Measurements from ENCODE around the gene PCDHB5. TPM values are rescaled to one million over a fixed set of nuclear protein-coding genes. Genes with fewer than 3 reads are reported as not detected.
A peak's percentile ranks its signal among the peaks of the same experiment; 100 is the strongest.
"Not testable (repeated sequence)": the region's sequence is repeated elsewhere in the genome, so short reads cannot be mapped to it uniquely, and the experiment has no call there.

PCDHB5 gene
- total RNA-seq, 2 donors from 2014 or later = 4.8 to 11.0 TPM

DNA sequence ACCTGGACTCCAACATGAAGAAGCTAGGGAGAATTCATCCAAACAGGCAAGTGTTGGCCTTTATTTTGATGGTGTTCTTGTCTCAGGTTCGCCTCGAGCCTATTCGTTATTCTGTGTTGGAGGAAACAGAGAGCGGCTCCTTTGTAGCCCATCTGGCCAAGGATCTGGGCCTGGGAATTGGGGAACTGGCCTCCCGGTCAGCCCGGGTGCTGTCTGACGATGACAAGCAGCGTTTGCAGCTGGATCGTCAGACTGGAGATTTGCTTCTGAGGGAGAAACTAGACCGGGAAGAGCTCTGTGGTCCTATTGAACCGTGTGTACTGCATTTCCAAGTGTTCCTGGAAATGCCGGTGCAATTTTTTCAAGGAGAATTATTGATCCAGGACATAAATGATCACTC, 13.0 kb upstream of the PCDHB5 start:
- Histone ChIP-seq H3K4me3 (peak overlapping the region; percentile 51), H3K27me3 (replicated peaks; ENCODE audit: insufficient read depth) (no peaks in the 10 kb centered on the region), H3K36me3 (no peaks in the 10 kb centered on the region), H3K27ac (no peak overlapping the region), H3K4me1 (ENCODE audit: control insufficient read depth in 1 of 2, low read depth in 2 of 2) (no peaks in the 10 kb centered on the region), H3K9me3 (peaks cover 12% of the 10 kb centered on the region)
- no peak for DNase-seq (ENCODE audit: low spot score)
- TF ChIP-seq, protein P1, sequence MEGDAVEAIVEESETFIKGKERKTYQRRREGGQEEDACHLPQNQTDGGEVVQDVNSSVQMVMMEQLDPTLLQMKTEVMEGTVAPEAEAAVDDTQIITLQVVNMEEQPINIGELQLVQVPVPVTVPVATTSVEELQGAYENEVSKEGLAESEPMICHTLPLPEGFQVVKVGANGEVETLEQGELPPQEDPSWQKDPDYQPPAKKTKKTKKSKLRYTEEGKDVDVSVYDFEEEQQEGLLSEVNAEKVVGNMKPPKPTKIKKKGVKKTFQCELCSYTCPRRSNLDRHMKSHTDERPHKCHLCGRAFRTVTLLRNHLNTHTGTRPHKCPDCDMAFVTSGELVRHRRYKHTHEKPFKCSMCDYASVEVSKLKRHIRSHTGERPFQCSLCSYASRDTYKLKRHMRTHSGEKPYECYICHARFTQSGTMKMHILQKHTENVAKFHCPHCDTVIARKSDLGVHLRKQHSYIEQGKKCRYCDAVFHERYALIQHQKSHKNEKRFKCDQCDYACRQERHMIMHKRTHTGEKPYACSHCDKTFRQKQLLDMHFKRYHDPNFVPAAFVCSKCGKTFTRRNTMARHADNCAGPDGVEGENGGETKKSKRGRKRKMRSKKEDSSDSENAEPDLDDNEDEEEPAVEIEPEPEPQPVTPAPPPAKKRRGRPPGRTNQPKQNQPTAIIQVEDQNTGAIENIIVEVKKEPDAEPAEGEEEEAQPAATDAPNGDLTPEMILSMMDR (IDR thresholded peaks at IDR 0.05) = no peak
- ATAC-seq (ENCODE audit: insufficient number of reproducible peaks, low FRiP score, low read depth) = no peak

DNA sequence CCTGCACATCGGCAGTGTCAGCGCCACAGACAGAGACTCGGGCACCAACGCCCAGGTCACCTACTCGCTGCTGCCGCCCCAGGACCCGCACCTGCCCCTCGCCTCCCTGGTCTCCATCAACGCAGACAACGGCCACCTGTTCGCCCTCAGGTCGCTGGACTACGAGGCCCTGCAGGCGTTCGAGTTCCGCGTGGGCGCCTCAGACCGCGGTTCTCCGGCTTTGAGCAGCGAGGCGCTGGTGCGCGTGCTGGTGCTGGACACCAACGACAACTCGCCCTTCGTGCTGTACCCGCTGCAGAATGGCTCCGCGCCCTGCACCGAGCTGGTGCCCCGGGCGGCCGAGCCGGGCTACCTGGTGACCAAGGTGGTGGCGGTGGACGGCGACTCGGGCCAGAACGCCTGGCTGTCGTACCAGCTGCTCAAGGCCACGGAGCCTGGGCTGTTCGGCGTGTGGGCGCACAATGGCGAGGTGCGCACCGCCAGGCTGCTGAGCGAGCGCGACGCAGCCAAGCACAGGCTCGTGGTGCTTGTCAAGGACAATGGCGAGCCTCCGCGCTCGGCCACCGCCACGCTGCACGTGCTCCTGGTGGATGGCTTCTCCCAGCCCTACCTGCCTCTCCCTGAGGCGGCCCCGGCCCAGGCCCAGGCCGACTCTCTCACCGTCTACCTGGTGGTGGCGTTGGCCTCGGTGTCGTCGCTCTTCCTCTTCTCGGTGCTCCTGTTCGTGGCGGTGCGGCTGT, 11.4 kb upstream of the PCDHB5 start:
- H3K4me1 ChIP-seq (ENCODE audit: control insufficient read depth in 1 of 2, low read depth in 2 of 2); H3K4me3 ChIP-seq; ATAC-seq (ENCODE audit: insufficient number of reproducible peaks, low FRiP score, low read depth); H3K36me3 ChIP-seq; H3K27me3 ChIP-seq (replicated peaks; ENCODE audit: insufficient read depth); DNase-seq (ENCODE audit: low spot score); H3K27ac ChIP-seq: not testable (repeated sequence)
- H3K9me3 ChIP-seq = peaks cover 14% of the 10 kb centered on the region

DNA sequence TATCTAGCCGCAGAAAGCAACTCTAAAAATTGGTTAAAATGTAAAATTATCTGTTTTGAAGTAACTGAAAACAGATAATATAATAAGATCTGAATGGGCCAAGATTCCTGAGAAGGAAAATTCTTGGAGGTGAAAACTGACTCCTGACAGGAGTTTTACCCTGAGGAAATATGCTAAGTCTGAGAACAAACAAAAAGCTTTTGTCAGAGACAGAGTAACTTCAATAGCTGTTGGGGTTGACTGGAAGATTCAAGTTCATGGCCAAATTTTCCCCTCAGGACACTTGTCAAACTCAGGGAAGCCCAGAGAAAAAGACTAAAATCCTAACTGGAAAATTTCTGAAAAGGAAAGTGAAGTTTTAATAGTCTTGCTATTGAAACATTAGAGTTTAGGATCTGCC, 7.7 kb upstream of the PCDHB5 start:
- H3K9me3 ChIP-seq = peaks cover 25% of the 10 kb centered on the region
- DNase-seq (ENCODE audit: low spot score) = no peak
- TF ChIP-seq, protein P1 (IDR thresholded peaks at IDR 0.05) = no peak
- ATAC-seq (ENCODE audit: insufficient number of reproducible peaks, low FRiP score, low read depth) = no peak
- no peak overlapping the region for H3K27ac ChIP-seq
- no peaks in the 10 kb centered on the region for H3K4me1 ChIP-seq (ENCODE audit: control insufficient read depth in 1 of 2, low read depth in 2 of 2)
- no peaks in the 10 kb centered on the region for H3K27me3 ChIP-seq (replicated peaks; ENCODE audit: insufficient read depth)
- H3K4me3 ChIP-seq = no peak overlapping the region
- no peaks in the 10 kb centered on the region for H3K36me3 ChIP-seq

DNA sequence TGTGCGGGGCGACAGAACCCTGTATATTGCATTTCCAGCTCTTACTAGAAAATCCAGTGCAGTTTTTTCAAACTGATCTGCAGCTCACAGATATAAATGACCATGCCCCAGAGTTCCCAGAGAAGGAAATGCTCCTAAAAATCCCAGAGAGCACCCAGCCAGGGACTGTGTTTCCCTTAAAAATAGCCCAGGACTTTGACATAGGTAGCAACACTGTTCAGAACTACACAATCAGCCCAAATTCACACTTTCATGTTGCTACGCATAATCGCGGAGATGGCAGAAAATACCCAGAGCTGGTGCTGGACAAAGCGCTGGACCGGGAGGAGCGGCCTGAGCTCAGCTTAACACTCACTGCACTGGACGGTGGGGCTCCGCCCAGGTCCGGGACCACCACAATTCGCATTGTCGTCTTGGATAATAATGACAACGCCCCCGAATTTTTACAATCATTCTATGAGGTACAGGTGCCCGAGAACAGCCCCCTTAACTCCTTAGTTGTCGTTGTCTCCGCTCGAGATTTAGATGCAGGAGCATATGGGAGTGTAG, 786 bp downstream of the PCDHB5 start:
- TF ChIP-seq, protein P1 (IDR thresholded peaks at IDR 0.05) = no peak
- ATAC-seq (ENCODE audit: insufficient number of reproducible peaks, low FRiP score, low read depth) (no peak), DNase-seq (ENCODE audit: low spot score) (no peak)
- H3K4me3 ChIP-seq = peak overlapping the region; percentile 55
- H3K27me3 ChIP-seq (replicated peaks; ENCODE audit: insufficient read depth) = no peaks in the 10 kb centered on the region
- H3K9me3 ChIP-seq = peaks cover 59% of the 10 kb centered on the region
- H3K4me1 ChIP-seq (ENCODE audit: control insufficient read depth in 1 of 2, low read depth in 2 of 2) = no peaks in the 10 kb centered on the region
- H3K36me3 ChIP-seq = no peaks in the 10 kb centered on the region
- H3K27ac ChIP-seq = no peak overlapping the region

DNA sequence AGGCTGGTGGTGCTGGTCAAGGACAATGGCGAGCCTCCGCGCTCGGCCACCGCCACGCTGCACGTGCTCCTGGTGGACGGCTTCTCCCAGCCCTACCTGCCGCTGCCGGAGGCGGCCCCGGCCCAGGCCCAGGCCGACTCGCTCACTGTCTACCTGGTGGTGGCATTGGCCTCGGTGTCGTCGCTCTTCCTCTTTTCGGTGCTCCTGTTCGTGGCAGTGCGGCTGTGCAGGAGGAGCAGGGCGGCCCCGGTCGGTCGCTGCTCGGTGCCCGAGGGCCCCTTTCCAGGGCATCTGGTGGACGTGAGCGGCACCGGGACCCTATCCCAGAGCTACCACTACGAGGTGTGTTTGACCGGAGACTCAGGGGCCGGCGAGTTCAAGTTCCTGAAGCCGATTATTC, 2.3 kb downstream of the PCDHB5 start:
- not testable (repeated sequence) for H3K27ac ChIP-seq; H3K4me3 ChIP-seq; ATAC-seq (ENCODE audit: insufficient number of reproducible peaks, low FRiP score, low read depth); H3K4me1 ChIP-seq (ENCODE audit: control insufficient read depth in 1 of 2, low read depth in 2 of 2); H3K27me3 ChIP-seq (replicated peaks; ENCODE audit: insufficient read depth); DNase-seq (ENCODE audit: low spot score); H3K36me3 ChIP-seq
- peaks cover 57% of the 10 kb centered on the region for H3K9me3 ChIP-seq

DNA sequence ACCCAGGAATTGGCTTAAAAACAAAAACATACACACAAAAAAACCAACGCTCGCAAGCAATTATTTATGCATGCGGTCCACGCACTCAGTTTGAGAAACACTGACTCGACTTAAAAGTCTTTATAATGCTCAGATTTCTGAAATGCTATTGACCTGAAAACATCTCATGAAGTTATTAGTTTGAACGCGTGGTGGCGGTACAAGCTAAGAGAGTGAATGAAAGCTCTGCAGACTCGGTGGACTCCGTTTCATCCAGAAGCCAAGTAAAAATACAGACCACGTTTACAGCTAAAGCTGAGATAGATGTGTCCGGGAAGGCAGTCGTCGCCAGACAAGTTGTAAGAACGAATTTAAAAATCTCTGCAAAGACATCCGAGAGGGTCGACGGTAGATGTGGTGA, 14.8 kb downstream of the PCDHB5 start, which contains the start of gene PCDHB6:
TSS of gene PCDHB6 (plus strand) at position 246 of the 400 bp plus-strand sequence. CDS start 201 bp downstream, outside the sequence.
- Histone ChIP-seq H3K9me3 (peaks cover 58% of the 10 kb centered on the region), H3K4me1 (ENCODE audit: control insufficient read depth in 1 of 2, low read depth in 2 of 2) (no peaks in the 10 kb centered on the region), H3K36me3 (no peaks in the 10 kb centered on the region), H3K27me3 (replicated peaks; ENCODE audit: insufficient read depth) (no peaks in the 10 kb centered on the region), H3K27ac (no peak within 1 kb of the TSS), H3K4me3 (peak within 1 kb of the TSS; percentile 20)
- DNase-seq (ENCODE audit: low spot score) = no peak
- TF ChIP-seq, protein P1 (IDR thresholded peaks at IDR 0.05) = no peak
- ATAC-seq (ENCODE audit: insufficient number of reproducible peaks, low FRiP score, low read depth) = no peak

Measured in thoracic aorta (tissue), 2 donors.